KOPT-K1 (cell line): ENCODE measurements around the gene SRPK2.

Experiments used
- H3K27ac ChIP-seq: fragments of 200-600 bp; sonication (generic); 2 replicates; pipeline ENCODE4 v1.5.1; 2016; ENCODE audit warnings: antibody characterized with exemption, mild to moderate bottlenecking, low read depth, low read length; ENCODE audit not compliant: poor library complexity, severe bottlenecking
- H3K36me3 ChIP-seq: fragments of 200-600 bp; sonication (generic); 2 replicates; pipeline ENCODE4 v1.5.1; 2017; ENCODE audit warnings: antibody characterized with exemption, mild to moderate bottlenecking, low read length, moderate library complexity; ENCODE audit not compliant: insufficient read depth
- H3K9me3 ChIP-seq: fragments of 200-600 bp; sonication (generic); 2 replicates; pipeline ENCODE4 v1.5.1; 2017; ENCODE audit warnings: antibody characterized with exemption, low read length, mild to moderate bottlenecking; ENCODE audit not compliant: insufficient read depth, poor library complexity, severe bottlenecking

The SRPK2 gene

GRCh38 chr7:105106473-105106872, 282.2 kb downstream of the SRPK2 start:
- H3K27ac ChIP-seq = no peak overlapping the region
- peaks cover 99% of the 10 kb centered on the region for H3K36me3 ChIP-seq
- no peaks in the 10 kb centered on the region for H3K9me3 ChIP-seq

GRCh38 chr7:105105579-105105978, 283.1 kb downstream of the SRPK2 start:
- Histone ChIP-seq H3K27ac (no peak overlapping the region), H3K36me3 (peaks cover 99% of the 10 kb centered on the region), H3K9me3 (no peaks in the 10 kb centered on the region)

- no peaks in the 10 kb centered on the region for H3K9me3 ChIP-seq
- H3K36me3 ChIP-seq = peaks cover 99% of the 10 kb centered on the region
- H3K27ac ChIP-seq = no peak overlapping the region
Observed at GRCh38 chr7:105102557-105103352, 286.0 kb downstream of the SRPK2 start.

- H3K36me3 ChIP-seq = peaks cover 99% of the 10 kb centered on the region
- no peaks in the 10 kb centered on the region for H3K9me3 ChIP-seq
- no peak overlapping the region for H3K27ac ChIP-seq
Observed at GRCh38 chr7:105101864-105102263, 286.9 kb downstream of the SRPK2 start.

- no peaks in the 10 kb centered on the region for H3K9me3 ChIP-seq
- peaks cover 97% of the 10 kb centered on the region for H3K36me3 ChIP-seq
- no peak overlapping the region for H3K27ac ChIP-seq
Observed at GRCh38 chr7:105098863-105099515, 289.7 kb downstream of the SRPK2 start.

- Histone ChIP-seq H3K36me3 (peaks cover 98% of the 10 kb centered on the region), H3K27ac (no peak overlapping the region), H3K9me3 (no peaks in the 10 kb centered on the region)
Observed at GRCh38 chr7:105097619-105098018, 291.1 kb downstream of the SRPK2 start.

GRCh38 chr7:105096306-105096705, 292.4 kb downstream of the SRPK2 start:
- Histone ChIP-seq H3K9me3 (no peaks in the 10 kb centered on the region), H3K36me3 (peaks cover 98% of the 10 kb centered on the region), H3K27ac (no peak overlapping the region)

GRCh38 chr7:105094966-105095365, 293.8 kb downstream of the SRPK2 start:
- H3K9me3 ChIP-seq = no peaks in the 10 kb centered on the region
- H3K36me3 ChIP-seq = peaks cover 98% of the 10 kb centered on the region

GRCh38 chr7:105088456-105088855, 300.3 kb downstream of the SRPK2 start:
- Histone ChIP-seq H3K27ac (no peak overlapping the region), H3K36me3 (peaks cover 93% of the 10 kb centered on the region), H3K9me3 (no peaks in the 10 kb centered on the region)

More at GRCh38 chr7:105094966-105095365, 293.8 kb downstream of the SRPK2 start:
- no peak overlapping the region for H3K27ac ChIP-seq

GRCh38 chr7:105087981-105088380, 300.7 kb downstream of the SRPK2 start:
- H3K27ac ChIP-seq = no peak overlapping the region
- H3K9me3 ChIP-seq = no peaks in the 10 kb centered on the region
- H3K36me3 ChIP-seq = peaks cover 93% of the 10 kb centered on the region

GRCh38 chr7:105086850-105087249, 301.9 kb downstream of the SRPK2 start:
- H3K36me3 ChIP-seq = peaks cover 93% of the 10 kb centered on the region
- H3K9me3 ChIP-seq = no peaks in the 10 kb centered on the region
- no peak overlapping the region for H3K27ac ChIP-seq

- Histone ChIP-seq H3K36me3 (peaks cover 93% of the 10 kb centered on the region), H3K27ac (no peak overlapping the region), H3K9me3 (no peaks in the 10 kb centered on the region)
Observed at GRCh38 chr7:105084581-105084980, 304.1 kb downstream of the SRPK2 start.

- Histone ChIP-seq H3K36me3 (peaks cover 100% of the 10 kb centered on the region), H3K27ac (no peak overlapping the region), H3K9me3 (no peaks in the 10 kb centered on the region)
Observed at GRCh38 chr7:105079348-105079747, 309.4 kb downstream of the SRPK2 start.

- Histone ChIP-seq H3K27ac (no peak overlapping the region), H3K36me3 (peaks cover 100% of the 10 kb centered on the region)
Observed at GRCh38 chr7:105073143-105073542, 315.6 kb downstream of the SRPK2 start.

GRCh38 chr7:105068886-105069285, 319.8 kb downstream of the SRPK2 start:
- peaks cover 100% of the 10 kb centered on the region for H3K36me3 ChIP-seq
- no peaks in the 10 kb centered on the region for H3K9me3 ChIP-seq
- no peak overlapping the region for H3K27ac ChIP-seq

More at GRCh38 chr7:105073143-105073542, 315.6 kb downstream of the SRPK2 start:
- no peaks in the 10 kb centered on the region for H3K9me3 ChIP-seq

GRCh38 chr7:105067691-105068090, 321.0 kb downstream of the SRPK2 start:
- Histone ChIP-seq H3K36me3 (peaks cover 99% of the 10 kb centered on the region), H3K27ac (no peak overlapping the region), H3K9me3 (no peaks in the 10 kb centered on the region)
